OCI-LY3 (cell line): ENCODE data around the gene WDR76.

ENCODE experiments used
- CTCF ChIP-seq: fragments of 200-600, 300-600 bp; sonication (generic); IDR thresholded peaks from 2 replicates; pipeline ENCODE4 v1.5.1; 2014; ENCODE audit warnings: antibody characterized with exemption, low read length, low read depth
- EZH2phosphoT487 ChIP-seq: fragments of 200-600 bp; shearing (Covaris generic); IDR thresholded peaks from 2 replicates; pipeline ENCODE4 v1.6.1; 2018; ENCODE audit warnings: antibody characterized with exemption, mixed run types, low read depth

GRCh38 chr15:43868406-43868805 is 41.6 kb downstream of the WDR76 start:
- no peak for TF ChIP-seq CTCF
- TF ChIP-seq EZH2phosphoT487 = no peak
